PFSK-1 (cell line): Measurements from ENCODE around the gene BANP.

Source experiments
- FOXP2 ChIP-seq: optimal IDR thresholded peaks from 2 replicates; pipeline ENCODE3; 2011; ENCODE audit warnings: borderline replicate concordance, control low read depth, inconsistent platforms; ENCODE audit not compliant: insufficient read depth; ENCODE audit errors: extremely low read length, extremely low read depth
- POLR2AphosphoS5 ChIP-seq: IDR thresholded peaks from 2 replicates; pipeline ENCODE4 v1.6.1; 2012; ENCODE audit warnings: low read depth, mild to moderate bottlenecking, control low read depth, low read length, moderate library complexity
- REST ChIP-seq, 2 experiments: IDR thresholded peaks; 2 replicates each; pipeline versions ENCODE4 v1.6.1 to v1.8.0; 2011 to 2012; ENCODE audit warnings: low read depth in 2 of 2, low read length in 2 of 2, control low read depth in 1 of 2, inconsistent platforms in 1 of 2, mild to moderate bottlenecking in 1 of 2, moderate library complexity in 1 of 2; ENCODE audit not compliant: insufficient read depth in 1 of 2
- SIN3A ChIP-seq: IDR thresholded peaks from 2 replicates; pipeline ENCODE4 v1.6.1; 2012; ENCODE audit warnings: mild to moderate bottlenecking, low read length, moderate library complexity, borderline replicate concordance; ENCODE audit not compliant: insufficient read depth
- TAF1 ChIP-seq: IDR thresholded peaks from 2 replicates; pipeline ENCODE4 v1.6.1; 2012; ENCODE audit warnings: low read length, control low read depth, borderline replicate concordance; ENCODE audit not compliant: insufficient read depth

The BANP gene

DNA sequence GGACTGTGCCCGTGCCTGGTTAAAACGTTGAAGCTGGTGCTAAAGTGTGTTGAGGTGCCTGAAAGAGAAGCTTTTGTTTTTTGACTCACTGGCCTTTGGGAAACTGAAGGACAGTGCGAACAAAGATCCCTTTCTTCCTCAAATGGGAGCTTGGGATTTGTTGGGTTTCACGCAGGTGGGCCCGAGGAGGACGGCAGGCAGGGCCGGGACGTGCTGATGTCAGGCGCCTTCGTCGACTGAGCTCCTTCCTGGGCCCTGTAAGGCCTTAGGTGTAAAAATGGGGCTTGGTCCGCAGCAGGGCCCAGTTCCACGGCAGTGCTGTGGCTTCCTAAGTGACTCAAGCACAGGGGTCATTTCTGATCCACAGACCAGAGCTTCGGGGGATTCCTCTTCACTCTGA, 106.9 kb downstream of the BANP start:
- TF ChIP-seq TAF1, result no peak
- no peak for TF ChIP-seq SIN3A
- TF ChIP-seq REST (IDR thresholded peaks at IDR 0.05; ENCODE audit: insufficient read depth in 1 of 2, low read depth in 2 of 2, low read length in 2 of 2), result no peak
- no peak for TF ChIP-seq POLR2AphosphoS5
- TF ChIP-seq FOXP2, result no peak

DNA sequence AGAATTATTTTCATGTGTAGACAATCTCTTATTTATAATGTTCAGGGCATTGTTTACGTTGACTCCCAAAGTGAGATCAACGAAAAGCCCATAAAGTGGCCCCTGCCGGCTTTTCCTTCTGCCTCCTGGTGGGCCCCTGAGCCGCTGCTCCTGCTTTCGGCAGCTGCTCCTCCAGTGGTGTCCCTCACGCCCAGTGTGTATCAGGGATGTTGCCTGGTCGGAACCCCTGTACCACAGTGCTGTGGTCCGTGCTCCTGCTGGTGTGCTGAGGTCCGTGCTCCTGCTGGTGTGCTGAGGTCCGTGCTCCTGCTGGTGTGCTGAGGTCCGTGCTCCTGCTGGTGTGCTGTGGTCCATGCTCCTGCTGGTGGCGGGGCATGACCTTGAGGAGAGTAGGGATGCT, 107.6 kb downstream of the BANP start:
- TF ChIP-seq REST (IDR thresholded peaks at IDR 0.05; ENCODE audit: insufficient read depth in 1 of 2, low read depth in 2 of 2, low read length in 2 of 2) (no peak), SIN3A (no peak), TAF1 (no peak), FOXP2 (no peak)

GRCh38 chr16:88059701-88060386, 108.6 kb downstream of the BANP start:
- TF ChIP-seq FOXP2 (no peak), REST (IDR thresholded peaks at IDR 0.05; ENCODE audit: insufficient read depth in 1 of 2, low read depth in 2 of 2, low read length in 2 of 2) (no peak), POLR2AphosphoS5 (no peak), TAF1 (no peak), SIN3A (no peak)

- no peak for TF ChIP-seq TAF1
- no peak for TF ChIP-seq SIN3A
- no peak for TF ChIP-seq FOXP2
- TF ChIP-seq REST (IDR thresholded peaks at IDR 0.05; ENCODE audit: insufficient read depth in 1 of 2, low read depth in 2 of 2, low read length in 2 of 2), result no peak
- no peak for TF ChIP-seq POLR2AphosphoS5
These were observed 109.4 kb downstream of the BANP start for GRCh38 chr16:88060524-88061219.
